B cell (primary cell): ENCODE results near the gene ADH7.

Source experiments
- CTCF ChIP-seq: fragments of 200-600 bp; IDR thresholded peaks from one replicate; pipeline ENCODE4 v1.8.0; 2022; ENCODE audit warnings: antibody characterized with exemption, mild to moderate bottlenecking
- EZH2 ChIP-seq: IDR thresholded peaks from 2 replicates; pipeline ENCODE4 v1.6.1; 2012; ENCODE audit warnings: borderline replicate concordance, low read depth, mild to moderate bottlenecking, moderate library complexity, low read length; ENCODE audit not compliant: insufficient read depth, poor library complexity, severe bottlenecking

- TF ChIP-seq CTCF (no peak), EZH2 (no peak)
Observed at GRCh38 chr4:99463566-99463965, 28.4 kb upstream of the ADH7 start.
